ENCODE measurements around the gene PCDHGA1.

GRCh38 chr5:141547921-141548320 is 217.6 kb downstream of the PCDHGA1 start:
- no peak for TF ChIP-seq POLR2AphosphoS5 (IDR thresholded peaks at IDR 0.05)
- TF ChIP-seq CTCF (IDR thresholded peaks at IDR 0.05): no peak
